Fibroblast of pulmonary artery (primary cell): ENCODE results near the gene PARD6A.

Experiments used
- DNase-seq: peaks from one replicate; pipeline ENCODE4 v3.0.0-alpha.2; 2010; ENCODE audit warnings: low read depth
- H3K4me3 ChIP-seq: replicated peaks from 2 replicates; pipeline ENCODE4 v1.5.1; 2011; ENCODE audit warnings: low read depth, mild to moderate bottlenecking, control low read depth, low read length, moderate library complexity
- CTCF ChIP-seq: IDR thresholded peaks from 2 replicates; pipeline ENCODE4 v1.5.1; 2011; ENCODE audit warnings: mild to moderate bottlenecking, control low read depth, low read length, inconsistent platforms; ENCODE audit errors: missing control alignments

The PARD6A gene

GRCh38 chr16:67707210-67707609 is 46.5 kb downstream of the PARD6A start:
- no peak for TF ChIP-seq CTCF
- no peak for DNase-seq

GRCh38 chr16:67707790-67708189 is 47.0 kb downstream of the PARD6A start:
- TF ChIP-seq CTCF: no peak
- no peak overlapping the region for H3K4me3 ChIP-seq

More at GRCh38 chr16:67707210-67707609, 46.5 kb downstream of the PARD6A start:
- H3K4me3 ChIP-seq: no peak overlapping the region

GRCh38 chr16:67708368-67708771 is 47.6 kb downstream of the PARD6A start:
- H3K4me3 ChIP-seq: no peak overlapping the region
- TF ChIP-seq CTCF: no peak
- DNase-seq: no peak

More at GRCh38 chr16:67707790-67708189, 47.0 kb downstream of the PARD6A start:
- DNase-seq: no peak

GRCh38 chr16:67709050-67709449 is 48.3 kb downstream of the PARD6A start:
- TF ChIP-seq CTCF: no peak
- DNase-seq: no peak
- no peak overlapping the region for H3K4me3 ChIP-seq

- TF ChIP-seq CTCF: no peak
Measured at GRCh38 chr16:67710607-67711006, 49.8 kb downstream of the PARD6A start.

More at GRCh38 chr16:67710607-67711006, 49.8 kb downstream of the PARD6A start:
- no peak overlapping the region for H3K4me3 ChIP-seq
- DNase-seq: no peak
